Peyer's patch (tissue), 4 donors: ENCODE data around the gene CAMK2D.

Source experiments
- CTCF ChIP-seq, 6 experiments: fragments of 450-650 bp in 4 of 6; fragments of 200-600 bp in 2 of 6; sonication (generic) in 1 of 6; IDR thresholded peaks; one replicate each; pipeline ENCODE4 v1.5.1; 2017 to 2019; ENCODE audit warnings: antibody characterized with exemption in 6 of 6, mild to moderate bottlenecking in 3 of 6, moderate library complexity in 1 of 6
- POLR2A ChIP-seq, 2 donors: fragments of 450-650 bp; IDR thresholded peaks; one replicate each; pipeline ENCODE4 v1.5.1; 2017; ENCODE audit warnings: antibody characterized with exemption in 2 of 2, mild to moderate bottlenecking in 2 of 2, moderate library complexity in 2 of 2

- no peak for TF ChIP-seq CTCF (IDR thresholded peaks at IDR 0.05)
- TF ChIP-seq POLR2A (IDR thresholded peaks at IDR 0.05) = no peak
These were observed 124.7 kb downstream of the CAMK2D start for GRCh38 chr4:113636877-113637276.
